NCI-H1048 (cell line): ENCODE data around the gene PLEKHD1.

Experiments
- DNase-seq: peaks from one replicate; lab custom pipeline; 2025; lab: John Stamatoyannopoulos, UW

Gene PLEKHD1

GRCh38 chr14:69547701-69548348 is 63.3 kb downstream of the PLEKHD1 start:
- no peak for DNase-seq

DNA sequence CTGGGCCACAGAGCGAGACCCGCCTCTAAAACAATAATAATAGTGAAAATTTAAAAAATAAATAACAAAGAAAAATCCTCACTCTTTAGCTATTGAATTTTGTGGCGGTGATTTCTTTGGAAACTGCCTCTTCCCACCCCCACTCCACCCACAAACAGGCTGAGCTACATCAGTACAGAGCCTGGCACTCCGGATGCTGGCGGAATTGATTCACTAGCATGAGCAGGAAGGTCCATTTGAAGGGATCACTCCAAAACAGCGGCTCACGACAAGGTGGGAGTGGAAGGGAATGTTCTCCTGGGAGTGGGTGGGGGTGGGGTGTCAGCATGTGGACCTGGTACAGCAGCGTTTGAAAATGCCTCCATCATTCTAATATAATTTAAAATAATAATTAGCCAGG is 64.0 kb downstream of the PLEKHD1 start:
- DNase-seq, result no peak

DNA sequence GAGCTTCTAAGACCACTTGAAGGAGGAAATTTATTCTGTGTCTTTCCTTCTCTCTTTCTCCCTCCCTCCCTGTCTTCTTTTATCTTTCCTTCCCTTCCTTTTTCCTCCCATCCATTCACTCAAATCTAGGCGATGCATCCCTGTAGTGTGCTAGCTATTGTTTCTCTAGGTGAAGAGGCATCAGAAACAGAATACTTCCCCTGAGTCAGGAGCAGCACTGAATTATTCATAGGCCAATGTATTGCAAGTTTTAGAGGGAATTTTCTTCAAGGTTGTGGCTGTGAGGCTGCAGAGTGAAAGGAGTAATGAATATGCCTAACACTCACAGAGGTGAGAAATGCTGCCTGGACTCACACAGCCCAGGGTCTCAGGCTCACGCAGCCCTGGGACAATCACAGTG is 67.0 kb downstream of the PLEKHD1 start:
- no peak for DNase-seq

DNA sequence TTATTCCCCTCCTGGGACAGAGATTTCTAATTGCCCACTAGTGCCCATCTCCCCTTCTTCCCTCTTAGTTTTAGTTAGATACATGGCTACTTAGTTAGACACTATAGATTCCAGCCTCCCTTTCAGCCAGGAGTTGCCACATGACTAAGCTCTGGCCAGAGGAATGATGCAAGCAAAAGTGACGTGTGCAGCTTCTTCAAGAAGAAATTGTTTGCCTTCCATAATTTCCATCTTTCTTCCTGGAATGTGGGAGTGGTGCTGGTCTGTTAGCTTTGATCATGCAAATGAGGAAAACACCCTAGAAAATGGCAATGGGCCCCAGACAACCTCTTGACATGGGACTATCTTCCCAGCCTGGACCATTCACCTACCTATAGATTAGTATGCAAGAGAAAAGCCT is 68.7 kb downstream of the PLEKHD1 start:
- no peak for DNase-seq

DNA sequence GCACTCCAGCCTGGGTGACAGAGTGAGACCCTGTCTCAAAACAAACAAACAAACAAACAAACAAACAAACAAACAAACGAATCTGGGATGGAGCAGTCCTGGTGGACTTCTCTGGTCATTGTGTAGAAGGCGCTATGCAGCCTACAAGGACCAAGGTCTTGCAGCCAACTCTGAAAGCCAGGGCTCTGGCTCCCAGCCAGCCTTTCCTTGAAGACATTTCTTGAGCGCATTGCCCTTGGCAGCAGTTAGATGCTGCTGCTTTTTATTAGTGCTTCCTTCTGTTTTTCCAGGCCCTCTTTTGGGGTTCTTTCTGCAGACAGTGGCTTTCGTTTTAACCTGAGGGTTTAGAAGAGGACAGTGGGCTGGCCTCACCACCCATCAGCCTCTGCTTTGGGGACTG is 70.0 kb downstream of the PLEKHD1 start:
- DNase-seq, result no peak

GRCh38 chr14:69558774-69559173 is 74.2 kb downstream of the PLEKHD1 start:
- no peak for DNase-seq

GRCh38 chr14:69559581-69560011 is 75.1 kb downstream of the PLEKHD1 start:
- no peak for DNase-seq

- no peak for DNase-seq
These were observed 76.3 kb downstream of the PLEKHD1 start for GRCh38 chr14:69560826-69561225.

GRCh38 chr14:69561893-69562292 is 77.4 kb downstream of the PLEKHD1 start:
- DNase-seq, result no peak

DNA sequence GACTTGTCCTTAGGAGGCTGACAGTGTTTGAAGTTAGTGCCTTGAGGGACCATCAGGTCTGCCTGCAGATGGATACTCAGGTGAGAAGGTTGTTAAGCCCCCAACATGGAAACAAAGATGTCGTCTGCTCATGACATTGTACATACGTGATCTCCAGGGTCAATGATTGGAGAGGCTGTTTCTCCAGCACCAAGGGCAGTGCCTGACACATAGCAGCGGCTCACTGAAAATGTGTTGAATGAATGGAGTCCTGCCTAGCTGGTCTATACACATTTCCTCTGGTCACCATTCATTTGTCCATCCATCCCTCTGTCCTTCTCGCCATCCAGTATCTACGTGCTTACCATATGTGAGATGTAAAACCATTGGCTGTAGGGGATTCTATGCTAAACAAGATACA is 83.0 kb downstream of the PLEKHD1 start:
- no peak for DNase-seq

- no peak for DNase-seq
These were observed 85.3 kb downstream of the PLEKHD1 start for GRCh38 chr14:69569859-69570258.

DNA sequence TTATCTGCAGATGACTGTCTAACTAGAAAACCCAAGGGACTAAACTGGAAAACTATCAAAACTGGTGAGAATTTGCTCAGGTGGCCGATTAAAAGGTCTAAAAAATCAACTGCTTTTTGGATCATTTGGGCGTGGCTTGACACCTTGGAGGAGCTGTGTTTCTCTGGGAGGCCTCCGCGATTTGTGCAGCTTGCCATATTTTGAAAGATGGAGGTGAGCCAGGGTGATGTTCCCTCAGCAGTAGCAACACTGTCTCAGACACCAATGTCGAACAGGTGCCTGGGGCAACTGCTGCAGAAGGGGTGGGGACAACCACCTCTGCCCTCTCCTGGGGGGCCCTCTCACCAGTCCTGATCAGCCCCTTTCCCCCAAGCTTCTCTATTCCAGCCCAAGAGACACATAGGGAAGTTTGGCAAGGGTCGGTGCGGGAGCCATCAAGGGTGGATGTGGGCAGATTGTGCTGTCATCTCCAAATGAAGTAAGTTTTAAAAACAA is 86.4 kb downstream of the PLEKHD1 start:
- no peak for DNase-seq

GRCh38 chr14:69571449-69572029 is 87.0 kb downstream of the PLEKHD1 start:
- no peak for DNase-seq

DNA sequence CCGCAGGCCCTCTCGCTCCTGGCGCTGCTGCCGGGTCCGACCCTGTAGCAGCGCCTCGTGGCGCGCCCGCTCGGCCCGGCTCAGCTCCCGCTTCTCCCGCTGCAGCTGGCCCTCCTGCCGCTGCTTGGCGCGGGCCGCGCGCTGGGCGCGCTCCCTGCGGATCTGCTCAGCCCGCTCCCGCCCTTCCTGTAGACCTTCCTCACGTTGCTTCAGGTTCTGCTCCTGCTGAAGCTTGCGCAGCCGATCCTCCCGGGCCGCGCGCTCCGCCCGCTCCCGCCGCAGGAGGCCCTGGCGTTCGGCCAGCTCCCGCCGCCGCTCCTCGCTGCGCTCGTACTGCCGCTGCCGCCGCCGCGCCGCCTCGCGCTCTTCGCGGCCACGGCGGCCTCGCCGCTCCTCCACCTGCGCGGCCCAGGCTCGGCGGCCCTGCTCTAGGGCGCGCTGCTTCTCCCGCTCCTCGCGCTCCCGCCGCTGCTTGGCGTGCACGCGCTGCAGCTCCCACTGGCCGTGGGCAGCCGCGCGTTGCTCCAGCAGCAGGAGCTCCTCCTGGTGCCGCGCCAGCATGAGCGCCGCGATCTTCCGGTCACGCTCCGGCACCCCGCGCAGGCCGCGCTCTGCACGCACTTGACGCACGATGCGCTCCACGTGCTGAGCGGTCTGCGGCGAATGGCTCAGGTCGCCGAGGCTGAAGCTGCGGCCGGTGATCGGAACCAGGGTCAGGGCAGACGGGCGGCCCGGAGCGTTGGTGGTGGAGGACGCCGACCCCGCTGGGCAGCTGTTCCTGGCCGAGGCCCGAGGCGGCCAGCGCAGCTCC is 87.7 kb downstream of the PLEKHD1 start:
- peak; percentile 23 for DNase-seq

GRCh38 chr14:69572841-69573135 is 88.3 kb downstream of the PLEKHD1 start:
- DNase-seq, result no peak

DNA sequence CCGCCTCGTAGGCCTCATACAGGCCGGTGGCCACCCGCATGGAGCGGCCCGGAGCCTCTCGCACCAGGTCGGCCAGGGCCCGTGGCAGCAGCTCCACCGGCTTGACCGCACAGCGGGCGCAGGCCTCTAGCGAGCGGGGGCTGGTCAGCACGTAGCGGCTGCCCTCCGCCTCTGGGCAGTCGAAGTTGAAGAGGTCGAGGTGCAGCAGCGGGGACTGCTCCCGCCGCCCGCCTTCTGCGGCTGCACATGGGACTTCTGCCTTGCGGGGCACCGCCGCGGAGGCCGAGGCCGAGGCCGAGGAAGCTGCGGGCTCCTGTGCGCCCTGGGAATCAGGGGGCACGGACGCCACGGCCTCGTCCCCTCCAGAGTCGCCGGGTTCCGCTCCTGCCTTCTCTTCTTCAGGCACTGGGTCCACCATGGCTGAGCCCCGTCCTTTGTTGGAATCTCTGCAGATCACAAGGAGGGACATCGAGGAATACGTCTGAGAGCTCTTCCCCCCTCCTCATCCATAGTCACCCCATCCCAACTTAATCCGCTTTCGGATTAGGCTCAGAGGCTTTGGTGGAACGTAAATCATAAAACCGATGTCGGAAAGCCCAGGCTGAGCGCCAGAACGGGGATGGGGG is 88.8 kb downstream of the PLEKHD1 start:
- DNase-seq, result no peak

GRCh38 chr14:69573831-69574262 is 89.3 kb downstream of the PLEKHD1 start:
- no peak for DNase-seq

- DNase-seq, result no peak
These were observed 89.9 kb downstream of the PLEKHD1 start, which contains the start of gene CCDC177 for GRCh38 chr14:69574263-69574953. TSS of gene CCDC177 (minus strand) at chr14:69574871. CDS start at chr14:69573622, 1,249 bp downstream.

GRCh38 chr14:69574954-69575295 is 90.4 kb downstream of the PLEKHD1 start:
- DNase-seq, result no peak

GRCh38 chr14:69579476-69579875 is 94.9 kb downstream of the PLEKHD1 start:
- DNase-seq, result no peak

GRCh38 chr14:69580009-69580577 is 95.6 kb downstream of the PLEKHD1 start:
- DNase-seq, result no peak
